H1 (cell line): ENCODE measurements around the gene MAPK8. TPM values are rescaled to one million over a fixed set of nuclear protein-coding genes. Genes with fewer than 3 reads are reported as not detected.

Source experiments
- ATF3 ChIP-seq: IDR thresholded peaks from 2 replicates; pipeline ENCODE4 v1.6.1; 2011; ENCODE audit warnings: low read depth, mild to moderate bottlenecking, low read length; ENCODE audit not compliant: insufficient read depth
- BACH1 ChIP-seq: IDR thresholded peaks from 2 replicates; pipeline ENCODE4 v1.6.1; 2012; ENCODE audit warnings: low read length, improper control_type of control experiment
- CHD7 ChIP-seq: fragments of 300-600 bp; sonication (generic); IDR thresholded peaks from 2 replicates; pipeline ENCODE4 v1.7.1; 2012; ENCODE audit warnings: low read length, moderate library complexity, mild to moderate bottlenecking, inconsistent platforms; ENCODE audit not compliant: insufficient replicate concordance
- FOSL1 ChIP-seq: IDR thresholded peaks from 2 replicates; pipeline ENCODE4 v1.6.1; 2011; ENCODE audit warnings: mild to moderate bottlenecking, low read depth, low read length, moderate library complexity; ENCODE audit not compliant: insufficient read depth
- JUND ChIP-seq: IDR thresholded peaks from 2 replicates; pipeline ENCODE4 v1.6.1; 2011; ENCODE audit warnings: mild to moderate bottlenecking, improper control_type of control experiment, low read length
- KDM5A ChIP-seq: fragments of 200-600 bp; IDR thresholded peaks from 2 replicates; pipeline ENCODE4 v1.7.1; 2012; ENCODE audit warnings: mild to moderate bottlenecking, low read length, inconsistent platforms, mixed read lengths
- RBBP5 ChIP-seq: IDR thresholded peaks from 2 replicates; pipeline ENCODE4 v1.7.1; 2012; ENCODE audit warnings: low read depth, mild to moderate bottlenecking, inconsistent platforms, low read length, moderate library complexity, borderline replicate concordance
- RXRA ChIP-seq: IDR thresholded peaks from 2 replicates; pipeline ENCODE4 v1.6.1; 2011; ENCODE audit warnings: low read depth, mild to moderate bottlenecking, low read length, moderate library complexity; ENCODE audit not compliant: insufficient read depth
- SIX5 ChIP-seq: IDR thresholded peaks from 2 replicates; pipeline ENCODE4 v1.6.1; 2011; ENCODE audit warnings: mild to moderate bottlenecking, low read depth, low read length
- SP4 ChIP-seq: IDR thresholded peaks from 2 replicates; pipeline ENCODE4 v1.6.1; 2012; ENCODE audit warnings: low read length, inconsistent platforms
- polyA plus RNA-seq, 7 experiments: library from polyadenylated mRNA; depleted of rRNA in 3 of 7; stranded (reverse) in 5 of 7; unstranded in 2 of 7; fragments of >200 nt in 5 of 7; fragments of 200-250 nt in 2 of 7; gene quantifications; 1 replicate in 5 of 7; 2 replicates in 1 of 7; 4 replicates in 1 of 7; pipeline versions ENCODE4 v1.2.1 to v1.2.3, GENCODE V29; 2011 to 2013; ENCODE audit warnings: missing spikeins in 2 of 7, mixed read lengths in 2 of 7
- total RNA-seq: library from RNA; stranded (reverse); fragmentation: NEBNext Ultra II Directional; extraction: Animal tissue kit (Norgen Biotek cat#: 25700); gene quantifications from 2 replicates; pipeline ENCODE4 v1.2.1, GENCODE V29; 2021

The MAPK8 gene
- total and polyA plus RNA-seq, 2 of the 8 experiments (the other 6 are each of a cell fraction or from before 2014, with no cell fraction given), result 23.3 to 71.3 TPM

- no peak for TF ChIP-seq CHD7
- no peak for TF ChIP-seq BACH1
- TF ChIP-seq FOSL1, result no peak
- no peak for TF ChIP-seq KDM5A
- no peak for TF ChIP-seq SP4
- no peak for TF ChIP-seq ATF3
- TF ChIP-seq RBBP5, result no peak; the same call in 1 of the 2 replicates
- no peak for TF ChIP-seq JUND
- TF ChIP-seq RXRA, result no peak
- no peak for TF ChIP-seq SIX5
Observed at GRCh38 chr10:48306870-48307710, 613 bp downstream of the MAPK8 start (continued).
